ENCODE measurements around the gene CSNK2A1.

Gene CSNK2A1

GRCh38 chr20:443223-443775, 100.3 kb downstream of the CSNK2A1 start:
- peaks cover 19% of the 10 kb centered on the region for H3K4me1 ChIP-seq (ENCODE audit: low read length)
- H3K27me3 ChIP-seq (replicated peaks; ENCODE audit: insufficient read depth, low read length), result no peaks in the 10 kb centered on the region

GRCh38 chr20:440636-441035, 103.0 kb downstream of the CSNK2A1 start:
- no peak for DNase-seq
- H3K36me3 ChIP-seq (replicated peaks; ENCODE audit: insufficient read depth, low read length), result peaks cover 10% of the 10 kb centered on the region; the same call in 1 of the 2 replicates
- no peak overlapping the region for H3K4me2 ChIP-seq (ENCODE audit: low read depth, low read length)
- H3K9me3 ChIP-seq (replicated peaks; ENCODE audit: insufficient read depth, low read length), result no peaks in the 10 kb centered on the region
- H3K27ac ChIP-seq (ENCODE audit: low read length), result no peak overlapping the region
- peaks cover 31% of the 10 kb centered on the region for H3F3A ChIP-seq (ENCODE audit: insufficient read depth, low read length)
- peaks cover 11% of the 10 kb centered on the region for H3K79me2 ChIP-seq (ENCODE audit: low read length)
- no peak overlapping the region for H2AFZ ChIP-seq (ENCODE audit: low read length)
- H3K4me1 ChIP-seq (ENCODE audit: low read length), result peaks cover 32% of the 10 kb centered on the region
- H3K27me3 ChIP-seq (replicated peaks; ENCODE audit: insufficient read depth, low read length), result no peaks in the 10 kb centered on the region
- TF ChIP-seq EZH2 (optimal IDR thresholded peaks at IDR 0.05; ENCODE audit: low read depth, low read length) (no peak), EZH2phosphoT487 (IDR thresholded peaks at IDR 0.05; ENCODE audit: low read length) (no peak), CTCF (IDR thresholded peaks at IDR 0.05; ENCODE audit: low read length) (no peak)
- no peak overlapping the region for H3K9ac ChIP-seq (ENCODE audit: low read length)
- H3K9me2 ChIP-seq (replicated peaks; ENCODE audit: insufficient read depth, low read length), result no peaks in the 10 kb centered on the region
- H4K20me1 ChIP-seq (ENCODE audit: insufficient read depth, low read length), result no peaks in the 10 kb centered on the region
- H3K4me3 ChIP-seq (ENCODE audit: low read length), result no peak overlapping the region

More at GRCh38 chr20:443223-443775, 100.3 kb downstream of the CSNK2A1 start:
- no peak overlapping the region for H3K4me2 ChIP-seq (ENCODE audit: low read depth, low read length)
- no peak for DNase-seq
- H3K79me2 ChIP-seq (ENCODE audit: low read length), result peaks cover 22% of the 10 kb centered on the region
- no peak overlapping the region for H3K27ac ChIP-seq (ENCODE audit: low read length)
- H3F3A ChIP-seq (ENCODE audit: insufficient read depth, low read length), result peaks cover 19% of the 10 kb centered on the region
- H2AFZ ChIP-seq (ENCODE audit: low read length), result no peak overlapping the region
- H3K4me3 ChIP-seq (ENCODE audit: low read length), result no peak overlapping the region
- H4K20me1 ChIP-seq (ENCODE audit: insufficient read depth, low read length), result no peaks in the 10 kb centered on the region
- no peak overlapping the region for H3K9ac ChIP-seq (ENCODE audit: low read length)
- no peak for TF ChIP-seq EZH2phosphoT487 (IDR thresholded peaks at IDR 0.05; ENCODE audit: low read length)
- no peak for TF ChIP-seq CTCF (IDR thresholded peaks at IDR 0.05; ENCODE audit: low read length)
- TF ChIP-seq EZH2 (optimal IDR thresholded peaks at IDR 0.05; ENCODE audit: low read depth, low read length), result no peak
- H3K9me2 ChIP-seq (replicated peaks; ENCODE audit: insufficient read depth, low read length), result no peaks in the 10 kb centered on the region
- H3K9me3 ChIP-seq (replicated peaks; ENCODE audit: insufficient read depth, low read length), result no peaks in the 10 kb centered on the region
- peaks cover 10% of the 10 kb centered on the region; the same call in 1 of the 2 replicates for H3K36me3 ChIP-seq (replicated peaks; ENCODE audit: insufficient read depth, low read length)

GRCh38 chr20:440148-440547, 103.4 kb downstream of the CSNK2A1 start:
- H3K9ac ChIP-seq (ENCODE audit: low read length), result no peak overlapping the region

More at GRCh38 chr20:440148-440547, 103.4 kb downstream of the CSNK2A1 start:
- peaks cover 9% of the 10 kb centered on the region for H3K79me2 ChIP-seq (ENCODE audit: low read length)
- peaks cover 32% of the 10 kb centered on the region for H3K4me1 ChIP-seq (ENCODE audit: low read length)
- TF ChIP-seq CTCF (IDR thresholded peaks at IDR 0.05; ENCODE audit: low read length), result no peak
- no peak for TF ChIP-seq EZH2phosphoT487 (IDR thresholded peaks at IDR 0.05; ENCODE audit: low read length)
- TF ChIP-seq EZH2 (optimal IDR thresholded peaks at IDR 0.05; ENCODE audit: low read depth, low read length), result no peak
- no peak for DNase-seq
- H4K20me1 ChIP-seq (ENCODE audit: insufficient read depth, low read length), result no peaks in the 10 kb centered on the region
- no peaks in the 10 kb centered on the region for H3K9me2 ChIP-seq (replicated peaks; ENCODE audit: insufficient read depth, low read length)
- H2AFZ ChIP-seq (ENCODE audit: low read length), result no peak overlapping the region
- H3K27me3 ChIP-seq (replicated peaks; ENCODE audit: insufficient read depth, low read length), result no peaks in the 10 kb centered on the region
- no peak overlapping the region for H3K27ac ChIP-seq (ENCODE audit: low read length)
- H3K9me3 ChIP-seq (replicated peaks; ENCODE audit: insufficient read depth, low read length), result no peaks in the 10 kb centered on the region
- H3K36me3 ChIP-seq (replicated peaks; ENCODE audit: insufficient read depth, low read length), result peaks cover 10% of the 10 kb centered on the region; the same call in 1 of the 2 replicates
- H3K4me3 ChIP-seq (ENCODE audit: low read length), result no peak overlapping the region
- peaks cover 31% of the 10 kb centered on the region for H3F3A ChIP-seq (ENCODE audit: insufficient read depth, low read length)
- no peak overlapping the region for H3K4me2 ChIP-seq (ENCODE audit: low read depth, low read length)

Data from MM.1S (cell line).